Activated CD4-positive, alpha-beta T cell treated with anti-CD3 and anti-CD28 coated beads, Interleukin-2, amount 50 U/mL, for 48 hours (primary cell): ENCODE results near the gene KRT79.

Experiments used
- DNase-seq, 2 experiments: peaks; one replicate each; pipeline ENCODE4 v3.0.0-alpha.2; 2020

Gene KRT79

GRCh38 chr12:52832985-52833905 is 866 bp downstream of the KRT79 start:
- DNase-seq, result no peak

GRCh38 chr12:52832451-52832850 is 1.7 kb downstream of the KRT79 start:
- DNase-seq, result no peak

- no peak for DNase-seq
Measured at GRCh38 chr12:52831251-52831650, 2.9 kb downstream of the KRT79 start.

- DNase-seq, result no peak
Measured at GRCh38 chr12:52829986-52830770, 3.9 kb downstream of the KRT79 start.

GRCh38 chr12:52828591-52829021 is 5.5 kb downstream of the KRT79 start:
- DNase-seq, result no peak

- DNase-seq, result no peak
Measured at GRCh38 chr12:52828156-52828555, 6.0 kb downstream of the KRT79 start.

GRCh38 chr12:52827499-52828090 is 6.5 kb downstream of the KRT79 start:
- DNase-seq, result no peak

- no peak for DNase-seq
Measured at GRCh38 chr12:52826611-52827498, 7.3 kb downstream of the KRT79 start.

GRCh38 chr12:52825961-52826360 is 8.2 kb downstream of the KRT79 start:
- no peak for DNase-seq

GRCh38 chr12:52824741-52825410 is 9.2 kb downstream of the KRT79 start:
- no peak for DNase-seq

GRCh38 chr12:52823761-52824450 is 10.2 kb downstream of the KRT79 start:
- DNase-seq, result no peak

GRCh38 chr12:52822771-52823510 is 11.2 kb downstream of the KRT79 start:
- no peak for DNase-seq

GRCh38 chr12:52821826-52822660 is 12.1 kb downstream of the KRT79 start:
- DNase-seq, result no peak

GRCh38 chr12:52821071-52821730 is 12.9 kb downstream of the KRT79 start:
- no peak for DNase-seq

- DNase-seq, result no peak
Measured at GRCh38 chr12:52820521-52820920, 13.6 kb downstream of the KRT79 start.

GRCh38 chr12:52819731-52820510 is 14.2 kb downstream of the KRT79 start:
- DNase-seq, result no peak

GRCh38 chr12:52818887-52819420 is 15.2 kb downstream of the KRT79 start:
- no peak for DNase-seq

- DNase-seq, result no peak
Measured at GRCh38 chr12:52818388-52818787, 15.7 kb downstream of the KRT79 start.
